Upper lobe of left lung (tissue), 4 donors: ENCODE measurements around the gene KCTD11.

Experiments used
- CTCF ChIP-seq, 6 experiments: fragments of 450-650 bp in 4 of 6; fragments of 200-600 bp in 2 of 6; sonication (generic) in 2 of 6; IDR thresholded peaks; one replicate each; pipeline ENCODE4 v1.5.1; 2016 to 2019; ENCODE audit warnings: antibody characterized with exemption in 6 of 6
- EP300 ChIP-seq, 4 donors: sonication (generic); formaldehyde crosslinking; IDR thresholded peaks; one replicate each; pipeline ENCODE4 v1.5.1; 2017; ENCODE audit warnings: antibody characterized with exemption in 4 of 4, control low read depth in 2 of 4
- POLR2A ChIP-seq, 4 donors: fragments of 450-650 bp; IDR thresholded peaks; one replicate each; pipeline ENCODE4 v1.5.1; 2016 to 2017; ENCODE audit warnings: antibody characterized with exemption in 4 of 4, mild to moderate bottlenecking in 2 of 4
- POLR2AphosphoS5 ChIP-seq, 2 donors: sonication (generic); formaldehyde crosslinking; IDR thresholded peaks; one replicate each; pipeline ENCODE4 v1.5.1; 2017; ENCODE audit warnings: antibody characterized with exemption in 2 of 2

DNA sequence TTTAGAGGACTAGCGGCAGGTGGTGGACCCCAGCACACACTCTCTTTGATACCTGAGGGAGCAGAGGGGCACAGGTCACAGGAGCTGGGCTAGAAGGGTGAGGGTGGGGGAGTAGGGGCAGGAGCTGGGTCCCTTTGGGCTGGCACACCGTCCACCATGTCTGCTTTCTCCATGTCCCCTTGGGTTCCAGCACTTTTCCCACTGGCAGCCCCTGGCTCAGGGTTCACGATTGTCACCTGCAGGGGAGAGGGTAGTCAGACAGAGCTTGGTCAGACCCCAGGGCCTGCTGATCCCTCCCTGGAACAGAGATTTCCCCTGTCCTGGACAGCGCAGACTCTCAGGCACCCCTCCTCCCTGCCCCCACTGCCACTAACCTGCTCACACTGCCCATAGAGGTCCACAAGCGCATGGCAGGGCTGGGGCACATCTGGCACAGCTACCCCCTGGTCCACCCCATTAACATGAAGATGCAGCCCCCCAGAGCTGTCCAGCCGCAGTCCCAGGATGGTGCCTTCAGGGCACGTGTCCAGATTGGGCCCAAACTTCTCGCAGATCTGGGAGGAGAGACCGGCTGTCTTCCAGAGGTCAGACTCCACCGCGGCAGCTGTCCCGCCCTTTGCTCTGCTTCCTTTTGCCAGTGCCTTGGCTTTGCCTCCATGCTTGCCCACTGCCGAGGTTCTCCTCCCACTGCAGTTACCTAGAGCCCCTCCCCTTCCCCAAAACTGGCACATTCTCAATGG lies 33.7 kb upstream of the KCTD11 start:
- TF ChIP-seq CTCF (IDR thresholded peaks at IDR 0.05) = no peak
- TF ChIP-seq POLR2A (IDR thresholded peaks at IDR 0.05) = no peak
- TF ChIP-seq EP300 (IDR thresholded peaks at IDR 0.05) = no peak
- TF ChIP-seq POLR2AphosphoS5 (IDR thresholded peaks at IDR 0.05) = no peak
